Caki2 (cell line): ENCODE data around the gene SIPA1L2. TPM values are rescaled to one million over a fixed set of nuclear protein-coding genes. Genes with fewer than 3 reads are reported as not detected.

ENCODE experiments used
- total RNA-seq: library from RNA; depleted of rRNA; stranded (reverse); fragments of >200 nt; shearing (Covaris generic); gene quantifications from 2 replicates; pipeline ENCODE4 v1.2.3, GENCODE V29; 2014; ENCODE audit warnings: low replicate concordance; rRNA removed

Gene SIPA1L2
- total RNA-seq, 1 experiment from 2014 or later = 12.8 TPM

Other genes with a start within 250 kb of the SIPA1L2 start
- gene MAP10, start 175.3 kb upstream of the SIPA1L2 start, total RNA-seq = 0.64 and 2.3 TPM in 2 replicates